Progenitor cell of endocrine pancreas (in vitro differentiated cells): ENCODE data around the gene YY1. TPM values are rescaled to one million over a fixed set of nuclear protein-coding genes. Genes with fewer than 3 reads are reported as not detected.

Experiments
- DNase-seq: peaks from one replicate; pipeline ENCODE4 v3.0.0; 2021; ENCODE audit warnings: low spot score; ENCODE audit not compliant: unreplicated experiment
- H3K27ac Mint-ChIP-seq: 2 replicates; pipeline ENCODE4 v1.8.0; 2021; ENCODE audit warnings: mild to moderate bottlenecking, moderate library complexity, mixed read lengths
- H3K27me3 Mint-ChIP-seq: 2 replicates; pipeline ENCODE4 v1.8.0; 2021; ENCODE audit warnings: mixed read lengths
- H3K36me3 Mint-ChIP-seq: 2 replicates; pipeline ENCODE4 v1.8.0; 2022; ENCODE audit warnings: mixed read lengths; ENCODE audit not compliant: insufficient read depth
- H3K4me1 Mint-ChIP-seq: 2 replicates; pipeline ENCODE4 v1.8.0; 2021; ENCODE audit warnings: low read depth, mixed read lengths
- H3K4me3 Mint-ChIP-seq: 2 replicates; pipeline ENCODE4 v1.8.0; 2021; ENCODE audit warnings: low read depth, mild to moderate bottlenecking, moderate library complexity, mixed read lengths
- H3K9me3 Mint-ChIP-seq: 2 replicates; pipeline ENCODE4 v1.8.0; 2021; ENCODE audit warnings: low read depth, mixed read lengths
- total RNA-seq: library from RNA; stranded (reverse); gene quantifications from 2 replicates; pipeline ENCODE4 v1.2.1, GENCODE V29; 2021
- TF ChIP-seq, protein P1 (sequence below): fragments of 200-600 bp; sonication (generic); IDR thresholded peaks from one replicate; pipeline ENCODE4 v1.5.0; 2021; ENCODE audit warnings: antibody characterized with exemption, mild to moderate bottlenecking; ENCODE audit not compliant: unreplicated experiment

The YY1 gene
- total RNA-seq, 1 donor from 2014 or later: 90.2 TPM

DNA sequence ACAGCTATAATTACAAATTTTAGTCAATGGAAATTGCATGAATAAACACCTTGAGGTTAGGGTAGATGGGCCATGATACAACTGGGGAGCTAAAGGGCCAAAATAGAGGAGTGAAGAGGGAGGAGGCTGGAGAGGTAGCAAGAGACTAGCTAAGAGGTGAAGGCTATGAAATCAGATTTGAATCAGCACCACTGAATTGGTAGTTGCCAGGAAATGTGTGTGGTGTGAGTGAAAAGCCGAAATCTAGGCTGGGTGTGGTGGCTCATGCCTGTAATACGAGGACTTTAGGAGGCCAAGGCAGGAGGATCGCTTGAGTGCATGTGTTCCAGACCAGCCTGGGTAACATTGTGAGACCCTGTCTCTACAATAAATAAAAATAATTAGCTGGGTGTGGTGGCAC, 22.7 kb downstream of the YY1 start:
- peak overlapping the region; percentile 90 for H3K27ac Mint-ChIP-seq
- DNase-seq: no peak
- TF ChIP-seq, protein P1, sequence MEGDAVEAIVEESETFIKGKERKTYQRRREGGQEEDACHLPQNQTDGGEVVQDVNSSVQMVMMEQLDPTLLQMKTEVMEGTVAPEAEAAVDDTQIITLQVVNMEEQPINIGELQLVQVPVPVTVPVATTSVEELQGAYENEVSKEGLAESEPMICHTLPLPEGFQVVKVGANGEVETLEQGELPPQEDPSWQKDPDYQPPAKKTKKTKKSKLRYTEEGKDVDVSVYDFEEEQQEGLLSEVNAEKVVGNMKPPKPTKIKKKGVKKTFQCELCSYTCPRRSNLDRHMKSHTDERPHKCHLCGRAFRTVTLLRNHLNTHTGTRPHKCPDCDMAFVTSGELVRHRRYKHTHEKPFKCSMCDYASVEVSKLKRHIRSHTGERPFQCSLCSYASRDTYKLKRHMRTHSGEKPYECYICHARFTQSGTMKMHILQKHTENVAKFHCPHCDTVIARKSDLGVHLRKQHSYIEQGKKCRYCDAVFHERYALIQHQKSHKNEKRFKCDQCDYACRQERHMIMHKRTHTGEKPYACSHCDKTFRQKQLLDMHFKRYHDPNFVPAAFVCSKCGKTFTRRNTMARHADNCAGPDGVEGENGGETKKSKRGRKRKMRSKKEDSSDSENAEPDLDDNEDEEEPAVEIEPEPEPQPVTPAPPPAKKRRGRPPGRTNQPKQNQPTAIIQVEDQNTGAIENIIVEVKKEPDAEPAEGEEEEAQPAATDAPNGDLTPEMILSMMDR: no peak
- H3K27me3 Mint-ChIP-seq: no peaks in the 10 kb centered on the region
- H3K36me3 Mint-ChIP-seq: peaks cover 9% of the 10 kb centered on the region
- H3K4me3 Mint-ChIP-seq: no peak overlapping the region
- H3K4me1 Mint-ChIP-seq: peaks cover 3% of the 10 kb centered on the region
- H3K9me3 Mint-ChIP-seq: no peaks in the 10 kb centered on the region

DNA sequence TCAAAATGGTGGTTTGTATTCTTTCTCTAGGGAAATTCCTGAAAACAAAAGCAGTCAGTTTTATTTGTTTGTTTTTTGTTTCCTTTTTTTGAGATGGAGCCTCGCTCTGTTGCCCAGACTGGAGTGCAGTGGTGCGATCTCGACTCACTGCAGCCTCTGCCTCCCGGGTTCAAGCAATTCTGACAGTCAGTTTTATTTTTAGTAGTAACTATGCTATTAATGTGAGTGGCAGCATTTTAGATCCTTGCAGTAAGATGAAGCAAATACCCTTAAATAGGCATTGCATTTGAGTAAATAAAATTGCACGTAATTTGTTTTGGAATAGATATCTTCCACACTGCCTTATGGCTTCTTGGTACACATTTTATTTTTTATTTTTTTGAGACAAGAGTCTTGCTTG, 23.6 kb downstream of the YY1 start:
- H3K36me3 Mint-ChIP-seq: peaks cover 9% of the 10 kb centered on the region
- peak overlapping the region; percentile 41 for H3K27ac Mint-ChIP-seq
- H3K9me3 Mint-ChIP-seq: no peaks in the 10 kb centered on the region
- DNase-seq: no peak
- TF ChIP-seq, protein P1: no peak
- no peak overlapping the region for H3K4me3 Mint-ChIP-seq
- H3K27me3 Mint-ChIP-seq: no peaks in the 10 kb centered on the region
- peaks cover 3% of the 10 kb centered on the region for H3K4me1 Mint-ChIP-seq

DNA sequence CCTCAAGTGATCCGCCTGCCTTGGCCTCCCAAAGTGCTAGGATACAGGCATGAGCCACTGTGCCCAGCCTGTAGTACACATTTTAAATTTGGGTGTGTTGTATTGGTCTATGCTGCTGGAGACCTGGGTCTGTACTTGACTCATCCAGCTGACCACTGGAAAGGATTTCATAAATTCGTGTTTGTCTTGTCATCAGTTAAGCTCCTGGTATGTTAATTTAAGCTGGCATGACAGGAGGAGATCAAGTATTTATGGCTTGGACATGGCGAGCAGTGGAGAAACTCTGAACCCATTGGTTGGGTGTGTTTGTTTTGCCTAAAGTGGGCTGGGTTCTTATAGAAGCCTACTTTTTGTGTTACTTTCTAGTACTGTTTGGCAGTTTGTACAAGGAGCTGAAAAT, 24.2 kb downstream of the YY1 start:
- Mint-ChIP-seq H3K36me3 (peaks cover 9% of the 10 kb centered on the region), H3K4me1 (peaks cover 4% of the 10 kb centered on the region), H3K9me3 (no peaks in the 10 kb centered on the region), H3K4me3 (no peak overlapping the region), H3K27me3 (no peaks in the 10 kb centered on the region), H3K27ac (peak overlapping the region; percentile 69)
- DNase-seq: no peak
- TF ChIP-seq, protein P1: no peak

DNA sequence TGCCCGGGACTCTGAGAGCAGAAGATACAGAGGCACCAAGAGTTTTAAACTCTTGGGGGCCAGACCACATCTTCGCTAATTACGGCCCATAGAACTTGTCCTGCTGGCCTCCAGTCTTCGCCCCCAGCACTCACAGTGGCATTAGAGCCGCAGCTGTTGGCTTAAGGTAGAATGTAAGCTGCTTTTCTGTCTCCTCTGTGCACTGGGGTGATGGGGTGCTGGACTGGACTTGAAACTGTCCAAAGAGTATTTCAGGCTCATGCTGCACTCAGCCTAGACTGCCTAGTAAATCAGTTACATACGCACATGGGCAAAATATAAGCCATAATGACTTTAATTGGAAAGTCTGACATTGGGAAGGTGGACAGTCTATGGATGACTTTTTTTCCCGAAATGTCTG, 29.0 kb downstream of the YY1 start:
- TF ChIP-seq, protein P1: no peak

DNA sequence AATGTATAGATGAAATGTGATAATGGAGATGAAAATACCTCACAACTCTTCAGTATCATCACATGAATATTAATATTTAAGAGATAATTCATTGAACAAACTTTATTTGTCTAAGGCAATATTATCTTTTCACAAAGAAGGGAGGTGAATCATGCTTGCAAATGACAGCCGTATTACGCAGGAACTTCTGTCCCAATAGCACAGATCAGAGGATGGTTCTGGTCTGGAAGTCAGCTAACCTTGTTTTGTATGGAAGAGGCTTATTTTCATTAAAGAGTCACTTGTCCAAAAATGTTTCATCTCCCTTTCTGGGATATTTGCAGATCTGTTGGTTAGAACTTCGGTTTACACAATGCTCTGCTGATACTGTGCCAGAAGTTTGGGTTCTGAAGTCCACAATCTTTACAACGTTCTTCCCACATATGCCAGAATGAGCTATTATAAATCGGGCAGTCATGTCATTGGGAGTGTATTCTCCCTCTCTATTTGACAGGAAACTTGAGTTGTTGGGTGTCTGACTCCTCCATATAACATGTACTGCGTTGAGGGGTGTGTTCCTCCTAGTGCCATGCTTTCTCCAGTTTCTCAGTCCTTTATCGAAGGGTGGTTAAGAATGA, 29.8 kb downstream of the YY1 start:
- Mint-ChIP-seq H3K4me1 (peaks cover 10% of the 10 kb centered on the region), H3K9me3 (no peaks in the 10 kb centered on the region), H3K27ac (no peak overlapping the region), H3K4me3 (no peak overlapping the region), H3K36me3 (peaks cover 8% of the 10 kb centered on the region), H3K27me3 (no peaks in the 10 kb centered on the region)
- no peak for DNase-seq
- TF ChIP-seq, protein P1: no peak

More for the DNA sequence above, 29.0 kb downstream of the YY1 start:
- Mint-ChIP-seq H3K27me3 (no peaks in the 10 kb centered on the region), H3K27ac (no peak overlapping the region), H3K4me3 (no peak overlapping the region), H3K4me1 (peaks cover 9% of the 10 kb centered on the region), H3K9me3 (no peaks in the 10 kb centered on the region), H3K36me3 (peaks cover 9% of the 10 kb centered on the region)
- DNase-seq: no peak
